BE2C (cell line): ENCODE results near the gene PLK3.
"Not testable (repeated sequence)": the region's sequence is repeated elsewhere in the genome, so short reads cannot be mapped to it uniquely, and the experiment has no call there.

Source experiments
- DNase-seq: peaks from one replicate; pipeline ENCODE4 v3.0.0-alpha.2; 2020
- H3K27me3 ChIP-seq: fragments of 250-450 bp; sonication (Bioruptor Pico); 2 replicates; pipeline ENCODE4 v1.5.1; 2020; ENCODE audit warnings: mild to moderate bottlenecking
- H3K36me3 ChIP-seq: fragments of 250-450 bp; sonication (Bioruptor Pico); 2 replicates; pipeline ENCODE4 v1.5.1; 2020; ENCODE audit warnings: mild to moderate bottlenecking
- H3K4me1 ChIP-seq: fragments of 250-450 bp; sonication (Bioruptor Pico); 2 replicates; pipeline ENCODE4 v1.5.1; 2020
- H3K4me3 ChIP-seq: 2 replicates; pipeline ENCODE4 v1.5.1; 2011; ENCODE audit warnings: low read depth, low read length
- H3K9me3 ChIP-seq: fragments of 250-450 bp; sonication (Bioruptor Pico); 2 replicates; pipeline ENCODE4 v1.5.1; 2020
- TF ChIP-seq, protein P1 (sequence below): IDR thresholded peaks from 2 replicates; pipeline ENCODE4 v1.5.1; 2012; ENCODE audit warnings: mild to moderate bottlenecking, low read depth, low read length

PLK3 gene

DNA sequence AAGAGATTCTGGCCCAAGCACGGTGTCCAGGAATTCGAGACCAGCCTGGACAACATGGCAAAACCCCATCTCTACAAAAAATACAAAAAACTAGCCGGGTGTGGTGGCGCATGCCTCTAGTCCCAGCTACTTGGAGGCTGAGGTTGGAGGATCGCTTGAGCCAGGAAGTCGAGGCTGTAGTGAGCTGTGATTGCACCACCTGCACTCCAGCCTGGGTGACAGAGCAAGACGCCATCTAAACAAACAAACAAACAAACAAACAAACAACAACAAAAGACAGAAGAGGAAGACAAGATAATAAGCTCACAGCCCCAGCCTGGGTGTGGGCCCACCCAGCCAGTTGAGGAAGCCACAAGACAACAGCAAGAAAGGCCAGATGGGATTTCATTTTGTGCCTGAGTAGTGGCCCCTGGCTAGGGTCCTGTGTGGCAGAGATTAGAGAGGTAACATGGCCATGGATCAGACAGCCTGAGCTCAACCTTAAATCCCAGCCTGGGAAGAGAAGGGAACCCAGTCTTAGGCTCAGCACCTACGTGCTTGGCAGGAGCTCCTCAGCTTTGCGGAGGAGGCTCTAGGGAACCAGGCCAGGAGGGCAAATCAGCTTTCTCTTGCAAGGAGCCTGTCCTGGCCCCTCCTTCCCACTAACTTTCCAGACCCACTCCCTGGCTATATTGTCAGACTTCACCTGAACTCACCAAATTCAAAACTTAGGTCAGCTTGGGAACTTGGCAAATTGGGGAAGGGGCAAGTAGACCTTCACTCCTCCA, 7.3 kb upstream of the PLK3 start:
- TF ChIP-seq, protein P1, sequence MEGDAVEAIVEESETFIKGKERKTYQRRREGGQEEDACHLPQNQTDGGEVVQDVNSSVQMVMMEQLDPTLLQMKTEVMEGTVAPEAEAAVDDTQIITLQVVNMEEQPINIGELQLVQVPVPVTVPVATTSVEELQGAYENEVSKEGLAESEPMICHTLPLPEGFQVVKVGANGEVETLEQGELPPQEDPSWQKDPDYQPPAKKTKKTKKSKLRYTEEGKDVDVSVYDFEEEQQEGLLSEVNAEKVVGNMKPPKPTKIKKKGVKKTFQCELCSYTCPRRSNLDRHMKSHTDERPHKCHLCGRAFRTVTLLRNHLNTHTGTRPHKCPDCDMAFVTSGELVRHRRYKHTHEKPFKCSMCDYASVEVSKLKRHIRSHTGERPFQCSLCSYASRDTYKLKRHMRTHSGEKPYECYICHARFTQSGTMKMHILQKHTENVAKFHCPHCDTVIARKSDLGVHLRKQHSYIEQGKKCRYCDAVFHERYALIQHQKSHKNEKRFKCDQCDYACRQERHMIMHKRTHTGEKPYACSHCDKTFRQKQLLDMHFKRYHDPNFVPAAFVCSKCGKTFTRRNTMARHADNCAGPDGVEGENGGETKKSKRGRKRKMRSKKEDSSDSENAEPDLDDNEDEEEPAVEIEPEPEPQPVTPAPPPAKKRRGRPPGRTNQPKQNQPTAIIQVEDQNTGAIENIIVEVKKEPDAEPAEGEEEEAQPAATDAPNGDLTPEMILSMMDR: no peak
- DNase-seq: no peak
- H3K4me3 ChIP-seq: no peak overlapping the region

GRCh38 chr1:44797886-44798285, 2.3 kb upstream of the PLK3 start:
- not testable (repeated sequence) for DNase-seq, H3K4me3 ChIP-seq, H3K4me1 ChIP-seq, H3K36me3 ChIP-seq, H3K9me3 ChIP-seq, H3K27me3 ChIP-seq

More for the DNA sequence above, 7.3 kb upstream of the PLK3 start:
- H3K4me1 ChIP-seq: no peaks in the 10 kb centered on the region
- no peaks in the 10 kb centered on the region for H3K27me3 ChIP-seq
- no peaks in the 10 kb centered on the region for H3K9me3 ChIP-seq
- H3K36me3 ChIP-seq: no peaks in the 10 kb centered on the region

- Histone ChIP-seq H3K9me3 (no peaks in the 10 kb centered on the region), H3K4me1 (peaks cover 5% of the 10 kb centered on the region), H3K4me3 (no peak overlapping the region), H3K27me3 (no peaks in the 10 kb centered on the region), H3K36me3 (no peaks in the 10 kb centered on the region)
- DNase-seq: no peak
- TF ChIP-seq, protein P1: no peak
Measured at GRCh38 chr1:44798481-44799365, 1.5 kb upstream of the PLK3 start.

DNA sequence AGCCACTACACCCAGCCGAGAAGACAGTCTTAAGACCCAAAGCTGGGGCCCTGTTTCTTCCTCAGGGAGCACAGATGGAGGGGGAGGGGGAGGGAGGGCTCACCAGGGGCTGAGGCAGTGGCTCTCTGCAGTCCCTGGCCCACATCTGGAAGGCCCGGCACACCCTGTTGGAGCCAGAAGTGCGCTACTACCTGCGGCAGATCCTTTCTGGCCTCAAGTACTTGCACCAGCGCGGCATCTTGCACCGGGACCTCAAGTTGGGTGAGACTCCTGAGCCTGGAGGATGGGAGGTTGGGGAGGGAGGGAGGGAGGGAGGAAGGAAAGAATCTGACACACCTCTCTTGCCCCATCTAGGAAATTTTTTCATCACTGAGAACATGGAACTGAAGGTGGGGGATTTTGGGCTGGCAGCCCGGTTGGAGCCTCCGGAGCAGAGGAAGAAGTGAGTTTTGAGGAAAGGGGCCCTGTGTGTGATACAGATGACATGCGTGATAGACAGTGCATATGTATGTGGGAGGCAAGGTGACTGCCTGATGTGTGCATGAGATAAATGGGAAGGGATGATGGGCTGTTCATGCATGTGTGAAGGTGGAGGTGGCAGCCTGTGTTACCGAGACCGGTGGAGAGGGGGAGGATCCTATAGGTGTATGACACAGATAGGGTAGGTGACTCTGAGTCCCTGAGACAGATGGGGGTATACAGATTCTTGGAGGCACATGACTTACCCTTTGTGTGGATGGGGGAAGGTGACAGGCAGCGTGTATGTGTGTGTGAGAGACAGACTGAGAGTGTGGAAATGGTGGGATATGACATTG, 1.5 kb downstream of the PLK3 start:
- peaks cover 5% of the 10 kb centered on the region for H3K4me1 ChIP-seq
- no peaks in the 10 kb centered on the region for H3K36me3 ChIP-seq
- H3K9me3 ChIP-seq: no peaks in the 10 kb centered on the region
- DNase-seq: no peak
- no peak overlapping the region for H3K4me3 ChIP-seq
- TF ChIP-seq, protein P1: no peak
- H3K27me3 ChIP-seq: no peaks in the 10 kb centered on the region

DNA sequence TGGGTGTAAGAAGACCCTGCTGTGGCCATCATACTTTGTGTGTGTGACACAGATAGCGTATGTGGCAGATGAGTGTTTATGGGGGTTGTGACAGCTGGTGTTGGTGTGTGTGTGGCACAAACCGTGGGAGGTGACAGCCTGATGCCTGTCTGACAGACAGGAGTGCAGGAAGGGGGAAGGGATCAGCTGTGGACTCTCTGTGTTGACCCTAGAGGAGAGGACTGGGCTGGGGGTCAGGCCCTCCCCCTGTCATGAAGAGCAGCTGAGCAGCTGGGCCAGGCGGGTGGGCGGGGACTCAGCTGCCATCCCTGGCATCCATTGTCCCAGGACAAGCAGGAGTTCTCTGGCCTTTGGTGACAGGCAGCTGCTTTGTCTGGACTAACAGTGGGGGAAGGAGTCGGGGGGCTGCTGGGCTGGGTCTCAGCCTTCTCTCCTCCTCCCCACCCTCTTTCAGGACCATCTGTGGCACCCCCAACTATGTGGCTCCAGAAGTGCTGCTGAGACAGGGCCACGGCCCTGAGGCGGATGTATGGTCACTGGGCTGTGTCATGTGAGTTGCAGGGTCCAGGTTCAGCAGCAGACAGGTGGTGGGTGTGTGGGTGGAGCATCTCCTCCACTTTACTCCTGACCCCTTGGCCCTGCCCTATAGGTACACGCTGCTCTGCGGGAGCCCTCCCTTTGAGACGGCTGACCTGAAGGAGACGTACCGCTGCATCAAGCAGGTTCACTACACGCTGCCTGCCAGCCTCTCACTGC, 2.3 kb downstream of the PLK3 start:
- H3K4me3 ChIP-seq: no peak overlapping the region
- no peaks in the 10 kb centered on the region for H3K27me3 ChIP-seq
- H3K9me3 ChIP-seq: no peaks in the 10 kb centered on the region
- DNase-seq: no peak
- TF ChIP-seq, protein P1: no peak
- H3K36me3 ChIP-seq: no peaks in the 10 kb centered on the region
- peaks cover 13% of the 10 kb centered on the region for H3K4me1 ChIP-seq

DNA sequence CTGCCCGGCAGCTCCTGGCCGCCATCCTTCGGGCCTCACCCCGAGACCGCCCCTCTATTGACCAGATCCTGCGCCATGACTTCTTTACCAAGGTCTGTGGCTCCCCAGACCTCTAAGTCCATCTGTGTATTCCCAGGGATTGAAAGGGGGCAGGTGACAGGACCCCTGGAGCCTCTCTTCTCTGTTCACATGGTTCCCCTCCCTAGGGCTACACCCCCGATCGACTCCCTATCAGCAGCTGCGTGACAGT, 2.8 kb downstream of the PLK3 start:
- Histone ChIP-seq H3K4me3 (no peak overlapping the region), H3K9me3 (no peaks in the 10 kb centered on the region), H3K4me1 (peaks cover 18% of the 10 kb centered on the region), H3K27me3 (no peaks in the 10 kb centered on the region), H3K36me3 (no peaks in the 10 kb centered on the region)
- no peak for DNase-seq
- TF ChIP-seq, protein P1: no peak
